Superior temporal gyrus (tissue), 1 donor: ENCODE data around the gene ERCC4.

ENCODE experiments used
- DNase-seq: peaks from one replicate; pipeline ENCODE4 v3.0.0-alpha.2; 2016; ENCODE audit errors: extremely low spot score

ERCC4 gene

DNA sequence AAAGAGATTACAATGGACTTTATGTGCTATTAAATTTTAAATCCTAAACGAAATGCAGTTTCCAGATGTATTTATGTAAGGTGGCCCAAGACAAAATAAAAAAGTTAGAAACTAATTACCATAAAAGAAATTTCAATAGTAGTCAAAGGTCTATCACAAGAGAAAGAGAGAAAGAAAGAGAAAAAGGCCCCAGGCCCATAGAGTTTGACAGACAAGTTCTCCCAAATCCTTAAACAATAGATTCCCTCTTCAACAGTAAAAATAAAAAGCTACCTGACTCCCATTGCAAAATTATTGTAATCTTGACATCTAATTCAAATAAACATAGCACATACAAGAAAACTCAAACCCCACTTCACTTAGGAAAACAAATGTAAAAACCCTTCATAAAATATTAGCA is 8.6 kb upstream of the ERCC4 start:
- DNase-seq = no peak

GRCh38 chr16:13911871-13912270 is 8.1 kb upstream of the ERCC4 start:
- DNase-seq = no peak

DNA sequence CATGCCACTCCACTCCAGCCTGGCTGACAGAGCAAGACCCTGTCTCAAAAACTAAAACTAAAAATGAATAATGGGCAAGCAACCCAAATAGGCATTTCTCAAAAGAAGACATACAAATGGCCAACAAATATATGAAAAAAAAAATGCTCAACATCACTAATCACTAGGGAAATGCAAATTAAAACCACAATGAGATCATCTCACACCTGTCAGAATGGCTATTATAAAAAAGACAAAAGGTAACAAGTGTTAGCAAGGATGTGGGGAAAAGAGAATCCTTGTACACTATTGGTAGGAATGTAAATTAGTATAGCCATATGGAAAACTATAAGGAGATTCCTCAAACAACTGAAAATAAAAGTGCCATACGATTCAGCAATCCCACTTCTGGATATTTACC is 7.1 kb upstream of the ERCC4 start:
- DNase-seq = no peak

DNA sequence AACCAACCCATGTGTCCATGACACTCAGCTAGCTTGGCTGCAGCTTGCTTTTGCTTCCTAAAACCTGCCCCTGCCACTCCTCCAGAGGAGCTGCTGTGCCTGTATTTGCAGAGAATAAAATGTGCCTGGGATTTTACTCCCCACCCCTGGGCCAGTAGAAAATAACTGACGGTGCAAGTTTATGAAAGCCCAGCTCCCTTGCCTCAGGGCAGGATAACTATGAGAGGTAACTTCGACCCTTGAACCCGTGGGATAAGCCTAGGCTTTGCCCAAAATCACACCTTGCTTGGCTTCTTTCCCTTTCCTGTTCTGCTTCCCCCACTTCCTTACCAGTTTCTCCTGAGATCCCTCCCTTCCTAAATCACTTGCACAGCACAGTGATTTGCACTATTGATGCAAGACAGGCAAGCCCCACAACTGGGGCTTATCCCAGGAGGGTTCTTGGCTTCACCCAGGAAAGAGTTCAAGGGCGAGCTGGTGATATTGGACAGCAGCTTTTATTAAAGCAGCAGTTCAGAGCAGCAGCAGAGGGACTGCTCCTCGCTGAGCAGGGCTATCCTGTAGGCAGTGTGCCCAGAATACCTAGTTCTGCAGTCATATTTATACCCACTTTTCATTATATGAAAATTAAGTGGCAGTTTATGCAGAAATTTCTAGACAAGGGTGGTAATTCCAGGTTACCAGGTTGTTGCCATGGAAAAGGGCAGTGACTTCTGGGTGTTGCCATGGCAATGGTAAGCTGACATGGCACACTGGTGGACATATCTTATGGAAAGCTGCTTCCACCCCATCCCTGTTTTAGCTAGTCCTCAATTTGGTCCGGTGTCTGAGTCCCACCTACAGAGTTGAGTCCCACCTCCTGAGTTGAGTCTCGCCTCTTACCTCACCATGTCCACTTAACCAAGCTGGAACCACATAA is 6.3 kb upstream of the ERCC4 start:
- no peak for DNase-seq

- no peak for DNase-seq
Measured at GRCh38 chr16:13915033-13915635, 4.8 kb upstream of the ERCC4 start.

- peak; percentile 77 for DNase-seq
Measured at GRCh38 chr16:13919330-13919682, 648 bp upstream of the ERCC4 start.

- DNase-seq = no peak
Measured at GRCh38 chr16:13920510-13920818, 510 bp downstream of the ERCC4 start.

GRCh38 chr16:13921328-13921727 is 1.4 kb downstream of the ERCC4 start:
- DNase-seq = no peak

DNA sequence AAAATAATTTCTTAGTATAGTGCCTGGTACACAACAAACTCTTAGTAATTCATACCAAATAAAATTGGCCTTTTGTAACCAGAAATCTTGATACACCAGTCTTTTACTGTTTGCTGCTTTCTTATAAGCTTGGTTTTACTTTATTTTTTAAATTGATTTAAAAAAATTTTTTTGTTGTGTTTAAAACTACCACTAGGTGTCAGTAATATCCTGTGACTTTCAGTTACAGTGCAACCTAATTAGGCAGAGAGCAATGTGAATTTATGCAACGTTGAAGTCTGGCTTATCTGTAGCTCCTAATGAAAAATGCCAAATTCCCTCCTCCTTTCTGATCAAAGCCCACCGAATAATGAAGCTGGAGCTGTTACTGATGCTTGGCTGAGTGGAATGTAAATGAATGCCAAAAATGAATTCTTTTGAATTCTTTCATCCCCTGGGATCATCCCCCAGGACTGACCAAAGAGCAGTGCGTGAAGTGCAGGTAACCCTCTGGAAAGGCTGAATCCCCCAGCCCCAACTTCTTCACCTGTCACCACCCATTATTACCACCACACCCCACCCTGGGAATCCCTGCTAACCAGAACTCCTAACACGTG is 3.8 kb downstream of the ERCC4 start:
- peak; percentile 80 for DNase-seq

DNA sequence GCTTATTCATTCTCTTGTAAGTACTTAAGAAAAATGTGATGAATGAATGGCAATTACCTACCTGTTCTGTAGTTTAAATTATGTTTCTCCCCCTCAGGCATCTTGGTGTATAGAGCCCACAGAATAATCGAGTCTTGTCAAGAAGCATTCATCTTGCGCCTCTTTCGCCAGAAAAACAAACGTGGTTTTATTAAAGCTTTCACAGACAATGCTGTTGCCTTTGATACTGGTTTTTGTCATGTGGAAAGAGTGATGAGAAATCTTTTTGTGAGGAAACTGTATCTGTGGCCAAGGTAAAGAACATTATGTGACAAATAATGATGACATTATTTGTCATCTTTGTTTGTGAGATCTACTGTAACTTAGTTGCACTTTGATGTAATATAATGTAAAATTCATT is 6.5 kb downstream of the ERCC4 start:
- no peak for DNase-seq

- no peak for DNase-seq
Measured at GRCh38 chr16:13926891-13927290, 6.9 kb downstream of the ERCC4 start.

- no peak for DNase-seq
Measured at GRCh38 chr16:13928646-13929045, 8.7 kb downstream of the ERCC4 start.

- no peak for DNase-seq
Measured at GRCh38 chr16:13931845-13932244, 11.9 kb downstream of the ERCC4 start.

DNA sequence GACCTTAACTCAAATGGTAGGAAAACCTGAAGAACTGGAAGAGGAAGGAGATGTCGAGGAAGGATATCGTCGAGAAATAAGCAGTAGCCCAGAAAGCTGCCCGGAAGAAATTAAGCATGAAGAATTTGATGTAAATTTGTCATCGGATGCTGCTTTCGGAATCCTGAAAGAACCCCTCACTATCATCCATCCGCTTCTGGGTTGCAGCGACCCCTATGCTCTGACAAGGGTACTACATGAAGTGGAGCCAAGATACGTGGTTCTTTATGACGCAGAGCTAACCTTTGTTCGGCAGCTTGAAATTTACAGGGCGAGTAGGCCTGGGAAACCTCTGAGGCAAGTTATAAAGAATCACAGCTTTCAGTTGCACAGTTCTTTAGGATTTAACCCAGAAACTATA is 15.5 kb downstream of the ERCC4 start:
- DNase-seq = no peak

GRCh38 chr16:13936155-13936554 is 16.2 kb downstream of the ERCC4 start:
- no peak for DNase-seq

DNA sequence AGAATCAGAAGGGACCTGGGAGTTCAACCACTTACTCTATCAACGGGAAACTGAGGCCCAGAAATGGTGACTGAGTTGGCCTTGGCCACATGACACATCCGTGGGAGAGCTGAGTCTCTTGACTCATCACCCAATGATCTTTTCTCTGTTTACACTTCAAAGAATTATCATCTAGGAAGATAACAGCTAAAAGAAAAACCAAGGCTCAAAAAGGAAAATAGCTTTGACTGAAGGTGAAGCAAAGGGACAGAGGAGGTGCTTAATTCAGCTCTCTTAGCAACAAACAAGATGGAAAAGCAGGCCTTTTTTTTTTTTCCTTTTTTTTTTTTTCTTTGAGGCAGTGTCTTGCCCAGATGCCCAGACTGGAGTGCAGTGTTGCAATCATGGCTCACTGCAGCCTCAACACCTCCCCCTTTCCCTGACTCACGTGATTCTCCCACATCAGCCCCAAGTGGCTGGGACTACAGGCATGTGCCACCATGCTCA is 16.7 kb downstream of the ERCC4 start:
- DNase-seq = no peak

DNA sequence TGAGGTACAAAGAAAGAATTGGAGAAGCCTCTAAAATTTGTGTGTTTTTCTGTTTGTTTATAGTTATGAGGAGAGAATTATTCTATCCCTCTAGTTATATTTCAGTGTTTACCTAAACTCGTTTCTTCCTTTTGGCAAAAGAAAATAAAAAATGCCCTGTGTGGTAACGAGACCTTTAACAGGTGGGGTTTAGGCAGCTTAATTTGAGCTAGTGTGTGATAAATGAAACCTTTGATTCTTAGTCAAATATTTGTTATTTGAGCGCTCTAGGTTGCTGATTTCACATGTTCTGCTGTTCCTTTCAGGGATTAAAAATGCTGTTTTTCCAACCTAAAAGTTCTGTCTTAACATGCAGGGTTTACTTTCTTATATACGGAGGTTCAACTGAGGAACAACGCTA is 17.5 kb downstream of the ERCC4 start:
- no peak for DNase-seq

DNA sequence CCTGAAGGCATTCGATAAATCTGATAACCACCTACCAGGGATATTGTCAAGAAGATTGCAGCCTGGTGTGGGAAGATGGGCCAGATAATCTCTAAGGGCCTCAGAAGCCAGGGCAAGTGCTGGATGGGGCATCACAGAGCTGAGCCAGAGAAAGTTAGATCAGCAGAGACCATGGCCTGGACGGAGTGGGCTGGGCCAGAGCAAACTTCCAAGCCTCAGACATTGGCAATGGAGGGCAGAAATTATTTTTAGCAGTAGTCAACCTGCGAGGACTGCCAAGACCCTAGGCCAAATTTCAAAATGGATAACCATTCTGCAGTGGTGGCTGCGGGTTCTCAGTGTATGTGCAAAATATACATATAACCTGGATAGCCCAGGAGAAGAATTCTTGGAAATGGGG is 18.5 kb downstream of the ERCC4 start:
- DNase-seq = no peak

- no peak for DNase-seq
Measured at GRCh38 chr16:13939821-13940220, 19.9 kb downstream of the ERCC4 start.

GRCh38 chr16:13940397-13940933 is 20.5 kb downstream of the ERCC4 start:
- no peak for DNase-seq

- DNase-seq = no peak
Measured at GRCh38 chr16:13944816-13945215, 24.9 kb downstream of the ERCC4 start.

- no peak for DNase-seq
Measured at GRCh38 chr16:13945744-13946485, 26.0 kb downstream of the ERCC4 start.
